CD14-positive monocyte (primary cell): ENCODE measurements around the gene GBX1. TPM values are rescaled to one million over a fixed set of nuclear protein-coding genes. Genes with fewer than 3 reads are reported as not detected.
A peak's percentile ranks its signal among the peaks of the same experiment; 100 is the strongest.

ENCODE experiments used
- DNase-seq, 3 donors: peaks; one replicate each; pipeline ENCODE4 v3.0.0-alpha.2; 2011 to 2022
- H2AFZ ChIP-seq: 2 replicates; pipeline ENCODE4 v1.6.0; 2012; ENCODE audit warnings: mild to moderate bottlenecking, low read depth, low read length, inconsistent platforms; ENCODE audit not compliant: insufficient read depth, poor library complexity, severe bottlenecking
- H3K27ac ChIP-seq, 2 donors: 1 replicate in 1 of 2; 2 replicates in 1 of 2; pipeline ENCODE4 v1.5.1; 2012 to 2013; ENCODE audit warnings: low read length in 2 of 2, control low read depth in 1 of 2, inconsistent platforms in 1 of 2, low read depth in 1 of 2, mild to moderate bottlenecking in 1 of 2
- H3K27me3 ChIP-seq, 2 donors: one replicate each; pipeline versions ENCODE4 v1.6.0 to v1.6.1; 2011 to 2013; ENCODE audit warnings: low read length in 2 of 2; ENCODE audit not compliant: control insufficient read depth in 2 of 2, insufficient read depth in 2 of 2
- H3K36me3 ChIP-seq, 2 donors: replicated peaks in 1 of 2; 1 replicate in 1 of 2; 2 replicates in 1 of 2; pipeline versions ENCODE4 v1.5.1 to v1.6.1; 2012 to 2013; ENCODE audit warnings: low read length in 2 of 2, control low read depth in 1 of 2, inconsistent platforms in 1 of 2, mild to moderate bottlenecking in 1 of 2; ENCODE audit not compliant: insufficient read depth in 2 of 2, control insufficient read depth in 1 of 2
- H3K4me1 ChIP-seq, 2 donors: 1 replicate in 1 of 2; 2 replicates in 1 of 2; pipeline versions ENCODE4 v1.5.1 to v1.6.1; 2012 to 2013; ENCODE audit warnings: low read length in 2 of 2, control low read depth in 1 of 2, inconsistent platforms in 1 of 2, mild to moderate bottlenecking in 1 of 2, moderate library complexity in 1 of 2; ENCODE audit not compliant: insufficient read depth in 2 of 2, control insufficient read depth in 1 of 2
- H3K4me2 ChIP-seq: replicated peaks from 2 replicates; pipeline ENCODE3; 2012; ENCODE audit warnings: low read length, moderate library complexity, mild to moderate bottlenecking; ENCODE audit not compliant: poor library complexity, severe bottlenecking; ENCODE audit errors: extremely low read depth
- H3K4me3 ChIP-seq, 3 experiments: fragments of 200-600 bp in 1 of 3; sonication (generic) in 1 of 3; replicated peaks in 1 of 3; 1 replicate in 2 of 3; 2 replicates in 1 of 3; pipeline ENCODE4 v1.5.1; 2011 to 2013; ENCODE audit warnings: low read length in 3 of 3, mild to moderate bottlenecking in 3 of 3, control low read depth in 2 of 3, low read depth in 2 of 3, inconsistent platforms in 1 of 3, moderate library complexity in 1 of 3
- H3K79me2 ChIP-seq: 2 replicates; pipeline ENCODE4 v1.6.0; 2012; ENCODE audit warnings: mild to moderate bottlenecking, control low read depth, inconsistent platforms, low read length, moderate library complexity; ENCODE audit not compliant: insufficient read depth
- H3K9ac ChIP-seq: 2 replicates; pipeline ENCODE4 v1.6.0; 2017; ENCODE audit warnings: low read length, mild to moderate bottlenecking; ENCODE audit not compliant: insufficient read depth, poor library complexity, severe bottlenecking
- H3K9me3 ChIP-seq, 2 donors: replicated peaks in 1 of 2; 1 replicate in 1 of 2; 2 replicates in 1 of 2; pipeline versions ENCODE4 v1.5.1 to v1.6.1; 2012 to 2013; ENCODE audit warnings: low read length in 2 of 2, control low read depth in 1 of 2; ENCODE audit not compliant: control insufficient read depth in 1 of 2, insufficient read depth in 1 of 2
- H4K20me1 ChIP-seq: 2 replicates; pipeline ENCODE4 v1.6.0; 2012; ENCODE audit warnings: mild to moderate bottlenecking, low read length, control low read depth, moderate library complexity; ENCODE audit not compliant: insufficient read depth
- H3K27ac Mint-ChIP-seq, 7 donors: one replicate each; pipeline ENCODE4 v1.8.0; 2020; ENCODE audit warnings: mild to moderate bottlenecking in 7 of 7, mixed read lengths in 7 of 7, moderate library complexity in 6 of 7, inconsistent platforms in 2 of 7
- H3K27me3 Mint-ChIP-seq, 3 donors: one replicate each; pipeline ENCODE4 v1.8.0; 2021 to 2022; ENCODE audit warnings: low read depth in 3 of 3, mild to moderate bottlenecking in 3 of 3, mixed read lengths in 3 of 3, moderate library complexity in 3 of 3, inconsistent platforms in 1 of 3
- H3K36me3 Mint-ChIP-seq, 2 donors: one replicate each; pipeline ENCODE4 v1.8.0; 2020; ENCODE audit warnings: mixed read lengths in 2 of 2, inconsistent platforms in 1 of 2, mild to moderate bottlenecking in 1 of 2
- H3K4me1 Mint-ChIP-seq: one replicate; pipeline ENCODE4 v1.8.0; 2020; ENCODE audit warnings: mild to moderate bottlenecking, mixed read lengths
- H3K4me3 Mint-ChIP-seq, 2 donors: one replicate each; pipeline ENCODE4 v1.8.0; 2020; ENCODE audit warnings: mild to moderate bottlenecking in 2 of 2, mixed read lengths in 2 of 2, moderate library complexity in 1 of 2
- H3K9me3 Mint-ChIP-seq, 7 donors: one replicate each; pipeline ENCODE4 v1.8.0; 2020 to 2022; ENCODE audit warnings: mixed read lengths in 7 of 7, mild to moderate bottlenecking in 6 of 7, moderate library complexity in 6 of 7, inconsistent platforms in 2 of 7
- WGBS: methylation state at CpG from one replicate; pipeline ENCODE4 v1.1.5; 2013; ENCODE audit warnings: missing lambda C conversion rate; ENCODE audit not compliant: insufficient coverage; 5-methylcytosine and 5-hydroxymethylcytosine counted together
- intact Hi-C, 2 donors: fragments of 100-400 bp; cut with micrococcal nuclease; formaldehyde crosslinking; loops; one replicate each; pipeline versions ENCODE4 v1.15.0 to v1.15.1; 2023
- polyA plus RNA-seq, 3 donors: library from polyadenylated mRNA; depleted of rRNA in 1 of 3; unstranded in 2 of 3; stranded (reverse) in 1 of 3; fragments of 300-500 nt in 2 of 3; fragments of >200 nt in 1 of 3; fragmentation: Illumina TruSeq in 2 of 3; gene quantifications; 1 replicate in 2 of 3; 2 replicates in 1 of 3; pipeline ENCODE4 v1.2.3, GENCODE V29; 2012 to 2021
- TF ChIP-seq, protein P1 (sequence below): fragments of 200-600 bp; IDR thresholded peaks from one replicate; pipeline ENCODE4 v1.8.0; 2022; ENCODE audit warnings: antibody characterized with exemption, mild to moderate bottlenecking

The GBX1 gene
- polyA plus RNA-seq, 3 donors: not detected

DNA sequence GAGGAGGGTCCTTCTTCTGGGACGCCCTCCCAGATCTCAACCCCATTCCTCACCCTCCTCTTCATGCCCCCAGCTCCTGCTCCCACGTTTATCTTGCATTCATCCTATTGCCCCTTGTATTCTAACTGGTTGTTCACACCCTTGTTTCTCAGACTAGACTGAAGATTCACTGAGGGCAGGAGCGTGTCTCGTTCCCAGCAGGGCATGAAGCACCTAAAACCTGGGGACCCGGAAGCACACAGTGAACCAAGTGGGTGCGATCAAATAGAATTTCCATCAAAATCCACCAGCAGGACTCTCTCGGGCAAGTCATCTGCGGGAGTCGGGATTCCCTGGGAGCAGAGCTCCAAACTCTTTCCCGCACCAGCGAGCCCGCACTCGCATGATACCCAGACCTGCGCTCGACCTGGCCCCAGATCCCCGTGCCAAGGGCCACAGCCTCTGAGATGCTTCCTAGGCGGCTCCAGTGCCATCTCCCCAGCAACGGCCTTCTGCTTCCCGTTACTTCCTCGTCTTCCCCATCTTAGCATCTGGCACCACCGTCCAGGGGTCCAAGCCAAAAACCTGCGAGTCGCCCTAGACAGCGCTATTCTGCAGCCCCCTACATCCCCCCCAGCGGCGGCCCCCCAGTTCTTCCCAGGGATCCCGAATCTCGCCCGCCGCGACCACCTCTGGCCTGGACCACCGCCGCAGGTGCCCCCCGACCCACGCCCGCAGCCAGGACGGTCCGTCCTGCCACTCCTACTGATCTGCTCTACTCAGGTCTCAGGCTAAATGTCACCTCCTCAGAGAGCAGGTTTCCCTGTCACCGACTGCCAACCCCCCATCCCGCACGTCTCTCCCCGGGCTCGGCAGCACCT, 6.1 kb upstream of the GBX1 start:
- Mint-ChIP-seq H3K4me3 (peak overlapping the region in 1 of 2 donors; percentile 16), H3K27me3 (peaks cover 46 to 73% (median 48%) of the 10 kb centered on the region in 3 donors), H3K9me3 (peaks cover 12 to 28% (median 19%) of the 10 kb centered on the region in 7 donors), H3K36me3 (peaks cover 0 to under 1% of the 10 kb centered on the region in 2 donors), H3K27ac (no peak overlapping the region), H3K4me1 (peaks cover 5% of the 10 kb centered on the region)
- Histone ChIP-seq H2AFZ (no peak overlapping the region), H4K20me1 (no peaks in the 10 kb centered on the region), H3K4me3 (no peak overlapping the region), H3K27me3 (peaks cover 15 to 52% of the 10 kb centered on the region in 2 donors), H3K27ac (no peak overlapping the region), H3K4me2 (no peak overlapping the region), H3K4me1 (no peaks in the 10 kb centered on the region), H3K9me3 (peaks cover 8 to 18% of the 10 kb centered on the region in 2 donors), H3K79me2 (no peaks in the 10 kb centered on the region), H3K9ac (no peak overlapping the region), H3K36me3 (no peaks in the 10 kb centered on the region)
- no peak for DNase-seq
- WGBS: 87% methylated on average over 36 of the region's 43 CpGs
- TF ChIP-seq, protein P1, sequence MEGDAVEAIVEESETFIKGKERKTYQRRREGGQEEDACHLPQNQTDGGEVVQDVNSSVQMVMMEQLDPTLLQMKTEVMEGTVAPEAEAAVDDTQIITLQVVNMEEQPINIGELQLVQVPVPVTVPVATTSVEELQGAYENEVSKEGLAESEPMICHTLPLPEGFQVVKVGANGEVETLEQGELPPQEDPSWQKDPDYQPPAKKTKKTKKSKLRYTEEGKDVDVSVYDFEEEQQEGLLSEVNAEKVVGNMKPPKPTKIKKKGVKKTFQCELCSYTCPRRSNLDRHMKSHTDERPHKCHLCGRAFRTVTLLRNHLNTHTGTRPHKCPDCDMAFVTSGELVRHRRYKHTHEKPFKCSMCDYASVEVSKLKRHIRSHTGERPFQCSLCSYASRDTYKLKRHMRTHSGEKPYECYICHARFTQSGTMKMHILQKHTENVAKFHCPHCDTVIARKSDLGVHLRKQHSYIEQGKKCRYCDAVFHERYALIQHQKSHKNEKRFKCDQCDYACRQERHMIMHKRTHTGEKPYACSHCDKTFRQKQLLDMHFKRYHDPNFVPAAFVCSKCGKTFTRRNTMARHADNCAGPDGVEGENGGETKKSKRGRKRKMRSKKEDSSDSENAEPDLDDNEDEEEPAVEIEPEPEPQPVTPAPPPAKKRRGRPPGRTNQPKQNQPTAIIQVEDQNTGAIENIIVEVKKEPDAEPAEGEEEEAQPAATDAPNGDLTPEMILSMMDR: no peak
- intact Hi-C loops: loop anchor here (2.0 to 5.0 kb wide), 2 partner anchors 49 to 51 kb away; no protein-coding TSS in a partner anchor

DNA sequence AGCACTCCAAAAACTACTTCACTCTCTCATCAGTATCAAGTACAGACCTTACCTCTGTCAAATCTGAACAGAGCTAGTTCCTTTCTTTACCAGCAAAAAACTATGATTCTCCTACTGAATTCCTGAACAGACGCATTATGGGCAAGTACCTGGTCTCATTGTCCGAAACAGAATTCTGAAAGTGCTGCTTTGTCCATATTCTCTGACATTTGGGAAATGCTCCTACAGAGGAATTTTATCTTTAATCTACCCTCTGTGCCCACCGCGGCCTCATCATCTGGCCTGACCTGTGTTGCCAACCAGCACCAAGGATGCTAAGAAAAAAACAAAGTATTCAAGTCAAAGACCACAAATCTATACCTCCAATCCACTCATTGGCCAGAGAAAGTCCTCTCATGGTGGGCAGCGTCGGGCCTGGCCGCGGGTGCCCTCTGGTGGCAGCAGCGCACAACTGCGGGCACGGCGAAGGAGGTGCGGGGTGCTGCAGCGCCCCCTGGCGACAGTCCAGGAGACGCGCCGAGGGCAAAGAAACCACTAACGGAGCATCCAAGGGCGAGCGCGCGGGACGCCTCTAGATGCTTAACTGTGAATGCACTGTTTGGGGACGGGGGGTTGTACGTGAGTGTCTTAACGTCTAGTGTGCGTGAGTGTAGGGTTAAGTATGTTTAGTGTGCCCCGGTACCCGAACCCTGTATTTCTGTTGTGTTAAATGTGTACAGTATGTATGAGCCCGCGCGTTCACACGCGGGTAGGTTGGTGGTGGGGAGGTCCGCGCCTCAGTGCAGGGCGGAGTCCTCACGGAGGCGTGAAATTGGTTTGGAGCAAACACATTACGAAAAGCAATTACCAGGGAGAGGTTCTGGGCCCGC, 5.0 kb upstream of the GBX1 start:
- Mint-ChIP-seq H3K9me3 (peaks cover 12 to 30% (median 20%) of the 10 kb centered on the region in 7 donors), H3K27me3 (peaks cover 50 to 80% (median 52%) of the 10 kb centered on the region in 3 donors), H3K27ac (no peak overlapping the region), H3K4me3 (peak overlapping the region in 1 of 2 donors; percentile 67), H3K36me3 (peaks cover 2 to 3% of the 10 kb centered on the region in 2 donors), H3K4me1 (peaks cover 9% of the 10 kb centered on the region)
- intact Hi-C loops: loop anchor here (2.0 to 5.0 kb wide), 2 partner anchors 48 to 50 kb away; no protein-coding TSS in a partner anchor
- no peak overlapping the region for H3K4me2 ChIP-seq
- H3K4me3 ChIP-seq: no peak overlapping the region
- H3K27me3 ChIP-seq: peaks cover 23 to 61% of the 10 kb centered on the region in 2 donors
- H3K27ac ChIP-seq: no peak overlapping the region
- H3K9ac ChIP-seq: no peak overlapping the region
- TF ChIP-seq, protein P1: peak; percentile 100
- peaks cover 2 to 9% of the 10 kb centered on the region in 2 donors for H3K4me1 ChIP-seq
- no peaks in the 10 kb centered on the region for H3K36me3 ChIP-seq
- H3K79me2 ChIP-seq: no peaks in the 10 kb centered on the region
- 21% methylated on average over 41 of the region's 42 CpGs for WGBS
- DNase-seq: peak; percentile 72 to 81 (median 76)
- peaks cover 13 to 18% of the 10 kb centered on the region in 2 donors for H3K9me3 ChIP-seq
- no peaks in the 10 kb centered on the region for H4K20me1 ChIP-seq
- no peak overlapping the region for H2AFZ ChIP-seq
